Activated naive CD4-positive, alpha-beta T cell treated with anti-CD3 and anti-CD28 coated beads, Interleukin-2, amount 50 U/mL, for 24 hours (primary cell): ENCODE results near the gene RALB.

Source experiments
- H3K27ac Mint-ChIP-seq: one replicate; pipeline ENCODE4 v1.8.0; 2021; ENCODE audit warnings: mild to moderate bottlenecking, mixed read lengths
- H3K27me3 Mint-ChIP-seq: one replicate; pipeline ENCODE4 v1.8.0; 2021; ENCODE audit warnings: mixed read lengths
- H3K36me3 Mint-ChIP-seq: one replicate; pipeline ENCODE4 v1.8.0; 2021; ENCODE audit warnings: mixed read lengths
- H3K4me1 Mint-ChIP-seq: one replicate; pipeline ENCODE4 v1.8.0; 2021; ENCODE audit warnings: mixed read lengths
- H3K4me3 Mint-ChIP-seq: one replicate; pipeline ENCODE4 v1.8.0; 2021; ENCODE audit warnings: mild to moderate bottlenecking, mixed read lengths
- H3K9me3 Mint-ChIP-seq: one replicate; pipeline ENCODE4 v1.8.0; 2021; ENCODE audit warnings: mixed read lengths

Gene RALB, protein sequence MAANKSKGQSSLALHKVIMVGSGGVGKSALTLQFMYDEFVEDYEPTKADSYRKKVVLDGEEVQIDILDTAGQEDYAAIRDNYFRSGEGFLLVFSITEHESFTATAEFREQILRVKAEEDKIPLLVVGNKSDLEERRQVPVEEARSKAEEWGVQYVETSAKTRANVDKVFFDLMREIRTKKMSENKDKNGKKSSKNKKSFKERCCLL

DNA sequence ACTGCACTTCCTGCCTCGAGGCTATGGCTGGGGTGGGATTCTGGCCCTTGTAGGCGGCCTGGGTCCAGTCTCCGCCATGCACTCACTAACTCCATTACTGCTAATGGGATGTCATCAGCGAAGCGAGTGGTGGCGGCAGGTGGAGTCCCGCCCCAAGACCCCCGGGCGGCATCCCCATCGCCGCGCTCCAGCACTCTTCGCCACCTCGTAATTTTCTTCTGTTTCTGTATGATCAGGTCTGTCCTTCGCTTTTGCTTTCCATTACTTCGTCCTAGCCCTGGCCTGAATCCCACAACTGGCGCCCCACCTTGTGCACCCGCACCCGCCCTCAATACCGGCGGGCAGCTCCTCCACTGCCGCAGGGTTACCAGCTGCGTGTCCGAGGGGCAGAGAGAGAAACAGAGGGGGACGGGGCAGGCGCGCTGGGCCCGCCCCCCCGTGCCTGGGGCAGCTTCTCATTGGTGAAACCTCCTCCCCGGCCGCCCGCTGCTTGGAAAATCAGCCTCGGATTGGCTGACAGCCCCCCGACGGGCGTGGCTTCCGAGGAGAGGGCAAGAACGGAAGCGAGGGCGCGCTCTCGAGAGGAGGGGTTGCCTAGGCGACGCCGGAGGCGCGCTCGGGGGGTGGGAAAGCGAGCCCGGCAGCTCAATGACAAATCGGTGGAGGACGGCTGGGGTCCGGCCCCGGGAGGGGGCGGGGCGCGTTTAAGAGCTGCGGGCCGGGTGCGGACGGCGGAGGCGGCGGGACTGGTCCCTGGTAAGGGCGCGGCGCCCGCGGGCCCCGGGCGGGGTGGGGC lies at the start of gene RALB:
Gene RALB (plus strand): TSS at position 628 of the 796 bp plus-strand sequence. CDS start 25,813 bp downstream, outside the sequence.
- Mint-ChIP-seq H3K4me1 (peaks cover 52% of the 10 kb centered on the region), H3K4me3 (peak within 1 kb of the TSS; percentile 100), H3K36me3 (peaks cover 2% of the 10 kb centered on the region), H3K9me3 (no peaks in the 10 kb centered on the region), H3K27ac (peak within 1 kb of the TSS; percentile 95), H3K27me3 (no peaks in the 10 kb centered on the region)

DNA sequence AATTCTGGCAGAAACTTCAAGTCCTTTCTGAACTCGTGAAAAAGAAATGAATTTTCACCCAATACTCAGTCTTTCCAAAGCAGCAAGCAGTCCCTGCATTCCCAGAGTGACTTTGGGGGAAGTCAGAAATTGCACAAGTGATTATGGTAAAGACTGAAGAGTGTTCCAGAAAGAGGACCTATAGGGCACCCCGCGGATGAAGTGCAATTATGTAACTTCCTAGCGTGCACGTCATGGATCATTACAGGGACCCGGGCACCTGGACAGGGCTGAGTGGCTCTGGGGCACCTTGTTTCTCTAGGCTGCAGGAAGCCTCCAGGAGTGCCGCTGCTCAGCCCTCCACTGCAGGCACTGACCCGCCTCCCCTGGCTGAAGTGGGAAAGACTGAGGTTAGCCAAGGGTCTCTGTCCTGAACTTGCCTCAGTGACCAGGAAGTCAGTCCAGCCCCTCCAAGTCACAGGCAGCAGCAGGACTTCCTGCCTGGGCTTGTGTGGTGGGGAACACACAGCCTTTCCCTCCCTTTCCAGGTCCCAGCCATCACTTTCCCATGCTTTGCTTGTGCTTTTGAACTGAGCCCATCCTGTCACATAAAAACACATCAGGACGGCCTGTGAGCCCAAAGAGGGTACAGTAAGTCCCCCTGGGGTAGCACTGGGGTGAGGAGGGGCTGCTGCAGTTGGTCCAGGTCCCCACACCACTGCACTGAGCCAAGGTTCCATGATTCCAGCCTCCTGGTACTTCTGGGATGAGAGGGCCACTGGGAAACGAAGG lies 49.2 kb upstream of the RALB start:
- no peaks in the 10 kb centered on the region for H3K27me3 Mint-ChIP-seq
- H3K36me3 Mint-ChIP-seq, result peaks cover 2% of the 10 kb centered on the region
- no peak overlapping the region for H3K27ac Mint-ChIP-seq
- H3K4me3 Mint-ChIP-seq, result no peak overlapping the region
- no peaks in the 10 kb centered on the region for H3K4me1 Mint-ChIP-seq
- H3K9me3 Mint-ChIP-seq, result no peaks in the 10 kb centered on the region

DNA sequence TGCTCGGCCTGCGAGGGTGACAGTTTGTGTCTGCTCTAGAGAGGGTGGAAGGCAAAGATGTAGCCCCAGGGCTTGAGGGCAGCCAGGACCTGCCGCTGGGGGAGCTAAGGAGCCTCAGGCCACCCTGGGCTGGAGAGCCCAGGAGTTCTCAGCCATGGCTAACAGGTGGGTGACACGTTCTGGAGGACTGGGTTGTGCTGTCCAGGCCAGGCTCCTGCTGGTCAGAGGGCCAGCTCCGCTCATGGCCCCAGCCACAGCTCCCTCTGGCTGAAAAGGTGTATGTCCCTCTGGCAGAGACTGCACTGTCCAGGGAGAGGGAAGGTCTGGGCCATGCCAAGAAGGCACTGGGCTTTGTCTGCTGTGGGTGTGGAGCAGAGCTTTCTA lies 48.6 kb upstream of the RALB start:
- Mint-ChIP-seq H3K27ac (no peak overlapping the region), H3K4me1 (no peaks in the 10 kb centered on the region), H3K9me3 (no peaks in the 10 kb centered on the region)

DNA sequence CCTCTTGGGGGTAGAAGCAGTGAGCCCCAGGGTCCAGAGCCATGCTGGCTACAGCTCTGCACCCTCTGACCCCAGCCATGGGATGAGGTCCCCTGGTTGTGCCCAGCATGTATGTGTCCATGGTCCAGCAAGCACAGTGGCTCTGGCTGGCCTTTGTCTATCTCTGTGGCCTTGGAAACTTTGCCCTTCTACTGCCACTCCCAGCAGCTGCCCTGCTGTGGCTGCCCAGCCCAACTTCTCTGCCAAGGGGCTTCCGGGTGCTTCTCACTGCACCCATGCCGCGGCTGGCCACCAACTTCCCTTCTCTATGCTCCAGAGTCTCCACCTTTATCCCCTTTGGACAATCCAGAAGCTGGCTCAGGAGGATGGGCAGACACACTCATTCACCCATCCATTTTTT lies 48.2 kb upstream of the RALB start:
- Mint-ChIP-seq H3K4me1 (peaks cover 1% of the 10 kb centered on the region), H3K36me3 (no peaks in the 10 kb centered on the region), H3K9me3 (no peaks in the 10 kb centered on the region), H3K27ac (no peak overlapping the region), H3K27me3 (no peaks in the 10 kb centered on the region), H3K4me3 (no peak overlapping the region)

More for the DNA sequence above, 48.6 kb upstream of the RALB start:
- no peaks in the 10 kb centered on the region for H3K36me3 Mint-ChIP-seq
- H3K4me3 Mint-ChIP-seq, result no peak overlapping the region
- H3K27me3 Mint-ChIP-seq, result no peaks in the 10 kb centered on the region

DNA sequence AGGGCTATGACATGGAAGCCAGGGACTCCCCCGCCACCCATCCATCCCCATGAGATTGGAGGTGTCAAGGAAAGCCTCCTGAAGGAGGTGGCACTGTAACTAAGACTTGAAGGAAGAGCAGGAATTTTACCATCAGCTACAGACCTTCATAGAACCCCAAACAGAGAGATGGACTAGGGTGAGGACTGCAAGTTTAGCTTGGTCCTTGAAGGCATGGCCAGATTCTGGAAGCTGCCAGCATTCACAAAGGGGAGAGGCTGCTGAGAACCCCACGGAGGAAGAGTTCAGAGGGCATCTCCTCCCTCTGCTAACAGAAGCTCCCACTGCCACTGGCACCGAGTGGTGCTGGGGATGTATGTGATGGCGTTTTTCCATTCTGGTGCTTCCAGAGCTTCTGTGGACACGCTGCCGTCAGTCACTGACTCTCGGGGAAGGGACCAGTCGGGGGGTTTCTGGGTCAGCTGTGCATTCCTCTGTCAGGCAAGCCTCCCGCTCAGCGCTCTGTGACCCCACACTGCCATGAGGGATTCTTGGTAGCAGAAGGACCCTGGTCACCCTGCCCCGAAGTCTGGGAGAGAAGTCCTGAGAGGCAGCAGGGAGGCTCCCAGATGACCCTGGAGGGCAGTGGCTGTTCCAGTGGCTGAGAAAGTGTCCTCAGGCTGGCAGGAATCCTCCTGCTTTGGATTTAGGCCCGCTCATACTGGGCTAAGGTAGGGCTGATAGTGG lies 47.5 kb upstream of the RALB start:
- Mint-ChIP-seq H3K4me3 (no peak overlapping the region), H3K4me1 (peaks cover 8% of the 10 kb centered on the region), H3K9me3 (no peaks in the 10 kb centered on the region), H3K36me3 (no peaks in the 10 kb centered on the region), H3K27ac (no peak overlapping the region), H3K27me3 (no peaks in the 10 kb centered on the region)

DNA sequence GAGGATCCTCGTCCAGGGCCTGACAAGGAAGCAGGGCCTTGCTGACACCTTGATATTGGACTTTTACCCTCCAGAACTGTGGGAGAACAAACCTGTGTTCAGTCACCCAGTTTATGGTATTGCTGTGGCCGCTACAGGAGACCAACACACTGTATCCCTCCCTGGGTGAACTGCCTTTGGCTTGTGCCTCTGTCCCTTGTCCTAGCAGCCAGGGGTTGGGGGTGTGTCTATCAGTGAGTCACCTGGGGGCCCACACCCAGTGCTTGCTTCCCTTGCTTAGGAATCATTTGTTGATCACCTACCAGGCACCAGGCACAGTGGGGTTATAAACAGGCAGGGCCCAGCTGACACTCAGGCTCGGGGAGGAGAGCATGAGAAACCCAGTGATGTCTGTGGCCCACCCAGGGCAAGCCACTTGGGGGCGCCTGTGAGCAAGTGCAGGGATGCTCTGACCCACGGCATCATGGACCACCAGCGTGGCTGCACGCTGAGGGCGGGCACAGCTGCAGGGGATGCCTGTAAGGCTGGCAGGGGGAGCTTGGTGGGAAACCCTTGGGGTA lies 46.5 kb upstream of the RALB start:
- H3K4me3 Mint-ChIP-seq, result no peak overlapping the region

DNA sequence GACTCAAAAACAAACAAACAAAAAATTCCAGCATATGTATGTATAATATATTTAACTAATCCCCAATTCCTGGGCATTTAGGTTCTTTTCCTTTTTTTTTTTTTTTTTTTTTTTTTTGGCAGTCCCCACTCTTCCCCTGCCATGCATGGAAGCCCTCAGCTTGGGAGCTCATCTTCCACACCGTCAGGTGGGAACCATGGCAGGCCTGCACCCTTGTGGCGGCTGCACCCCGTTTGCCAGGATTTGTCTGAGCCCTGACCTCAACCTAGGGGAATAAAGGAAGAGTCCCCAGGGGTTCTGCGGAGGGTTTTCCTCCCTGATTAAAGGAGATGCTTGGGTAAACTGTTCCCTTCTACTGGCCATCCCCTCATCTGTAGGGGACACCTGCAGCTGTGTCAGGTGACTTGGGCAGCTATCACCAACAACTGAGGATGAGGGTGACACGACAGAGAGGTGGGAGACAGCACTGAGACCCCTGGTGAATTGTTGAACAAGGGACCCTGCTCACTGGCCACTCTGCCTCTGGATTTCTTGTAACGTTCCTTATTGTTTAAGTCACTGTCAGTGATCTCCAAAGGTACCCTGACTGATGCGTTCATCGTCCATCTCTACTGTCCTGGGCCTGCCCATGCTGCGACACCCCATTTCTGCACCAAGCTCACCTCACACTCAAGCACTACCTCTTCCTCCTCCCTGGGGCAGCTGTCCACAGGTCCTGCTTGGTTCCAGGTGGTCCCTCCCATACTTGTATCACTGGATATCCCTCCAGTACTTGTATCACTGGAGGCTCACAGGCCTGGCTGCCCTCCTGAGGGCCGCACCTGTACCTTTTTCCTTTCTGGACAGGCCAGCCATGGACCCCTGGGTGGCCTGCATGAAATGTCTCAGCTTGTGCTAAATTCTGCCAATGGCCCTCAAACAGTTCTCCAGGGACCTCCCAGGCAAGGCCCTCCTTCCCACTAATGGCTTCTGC lies 44.0 kb upstream of the RALB start:
- no peak overlapping the region for H3K27ac Mint-ChIP-seq
- H3K4me3 Mint-ChIP-seq, result no peak overlapping the region
- H3K9me3 Mint-ChIP-seq, result no peaks in the 10 kb centered on the region
- no peaks in the 10 kb centered on the region for H3K27me3 Mint-ChIP-seq
- peaks cover 9% of the 10 kb centered on the region for H3K4me1 Mint-ChIP-seq
- no peaks in the 10 kb centered on the region for H3K36me3 Mint-ChIP-seq

More for the DNA sequence above, 46.5 kb upstream of the RALB start:
- no peaks in the 10 kb centered on the region for H3K36me3 Mint-ChIP-seq
- H3K9me3 Mint-ChIP-seq, result no peaks in the 10 kb centered on the region
- no peaks in the 10 kb centered on the region for H3K27me3 Mint-ChIP-seq
- H3K4me1 Mint-ChIP-seq, result peaks cover 9% of the 10 kb centered on the region
- no peak overlapping the region for H3K27ac Mint-ChIP-seq

DNA sequence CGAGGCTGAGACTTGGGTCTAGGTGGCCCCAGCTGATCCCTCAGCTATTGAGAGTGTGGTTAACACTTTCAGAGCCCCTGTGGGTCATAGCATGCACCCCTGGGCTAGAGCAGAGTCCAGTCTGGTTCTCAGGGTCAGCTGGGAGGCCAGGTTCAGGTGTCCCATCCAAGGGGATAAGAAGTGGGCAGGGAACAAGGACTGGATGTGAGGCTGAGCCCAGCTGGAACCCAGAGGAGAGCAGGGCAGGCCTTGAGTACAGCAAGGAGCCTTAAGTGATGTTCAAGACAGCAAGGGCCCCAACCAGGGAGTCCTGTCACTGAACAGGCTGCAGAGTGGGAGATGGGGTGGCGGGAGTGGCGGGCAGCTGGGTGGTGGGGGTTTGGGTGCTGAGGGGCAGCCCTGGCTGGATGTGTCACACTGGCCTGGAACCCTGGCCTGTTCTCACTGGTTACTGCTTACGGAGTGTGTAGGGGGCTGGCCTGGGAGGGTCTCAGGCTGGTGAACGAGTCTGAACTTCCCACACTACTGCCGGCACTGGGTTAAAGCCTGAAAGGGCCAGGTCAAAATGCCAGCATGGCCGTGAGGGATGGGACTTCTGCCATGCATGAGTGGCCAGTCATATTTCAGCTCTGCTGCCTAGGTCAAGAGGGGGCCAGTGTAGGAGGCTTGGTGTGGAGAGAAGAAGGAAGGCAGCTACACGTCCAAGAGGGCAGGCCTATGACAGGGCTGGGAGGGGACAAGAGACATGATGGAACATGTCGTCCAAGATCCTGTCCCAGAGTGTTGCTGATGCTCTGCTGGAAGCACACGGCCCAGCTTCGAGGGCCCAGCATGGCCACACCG lies 43.0 kb upstream of the RALB start:
- Mint-ChIP-seq H3K4me1 (peaks cover 9% of the 10 kb centered on the region), H3K36me3 (no peaks in the 10 kb centered on the region), H3K27ac (peak overlapping the region; percentile 57), H3K27me3 (no peaks in the 10 kb centered on the region), H3K4me3 (no peak overlapping the region), H3K9me3 (no peaks in the 10 kb centered on the region)

DNA sequence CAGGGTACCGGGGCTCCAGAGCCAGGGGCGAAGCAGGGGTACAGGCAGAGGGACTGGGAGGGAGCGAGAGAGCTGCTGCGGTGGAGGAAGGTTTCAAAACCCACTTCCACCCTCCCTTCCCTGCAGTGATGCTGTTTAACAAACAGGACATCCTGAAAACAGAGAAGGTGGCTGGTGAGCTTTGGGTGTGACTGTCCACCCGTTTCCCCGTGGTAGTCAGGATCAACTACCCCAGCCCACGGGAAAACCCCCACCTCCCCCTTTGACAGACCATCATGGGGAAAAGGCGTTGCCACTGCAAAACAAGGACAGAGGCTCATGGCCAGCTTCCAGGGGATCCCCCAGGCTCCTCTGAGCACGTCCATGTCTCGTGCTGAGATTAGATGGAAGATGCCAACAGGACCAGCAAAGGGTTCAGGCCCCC lies 42.4 kb upstream of the RALB start:
- Mint-ChIP-seq H3K4me3 (no peak overlapping the region), H3K9me3 (no peaks in the 10 kb centered on the region), H3K27ac (no peak overlapping the region), H3K27me3 (no peaks in the 10 kb centered on the region), H3K36me3 (no peaks in the 10 kb centered on the region), H3K4me1 (peaks cover 9% of the 10 kb centered on the region)

DNA sequence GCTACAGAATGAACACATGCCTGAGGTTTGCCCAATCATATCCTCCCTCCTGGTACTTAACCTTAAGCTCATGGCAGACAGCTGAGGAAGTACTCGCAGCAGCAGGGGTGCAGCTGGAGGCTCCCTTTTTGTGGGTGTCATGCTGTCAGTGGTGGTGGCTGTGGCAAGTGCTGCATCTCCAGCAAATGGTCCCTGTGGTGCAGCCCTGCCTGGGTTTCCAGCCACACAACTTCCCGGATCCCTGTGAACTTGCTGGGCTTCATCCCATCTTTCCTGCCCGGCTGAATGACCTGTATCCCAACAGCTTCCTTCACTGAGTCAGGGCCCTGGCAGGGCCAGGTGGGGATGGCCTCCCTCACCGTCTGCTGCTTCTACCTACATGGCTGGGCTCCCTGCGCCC lies 34.5 kb upstream of the RALB start:
- Mint-ChIP-seq H3K36me3 (peaks cover 39% of the 10 kb centered on the region), H3K27me3 (no peaks in the 10 kb centered on the region), H3K4me3 (no peak overlapping the region)

DNA sequence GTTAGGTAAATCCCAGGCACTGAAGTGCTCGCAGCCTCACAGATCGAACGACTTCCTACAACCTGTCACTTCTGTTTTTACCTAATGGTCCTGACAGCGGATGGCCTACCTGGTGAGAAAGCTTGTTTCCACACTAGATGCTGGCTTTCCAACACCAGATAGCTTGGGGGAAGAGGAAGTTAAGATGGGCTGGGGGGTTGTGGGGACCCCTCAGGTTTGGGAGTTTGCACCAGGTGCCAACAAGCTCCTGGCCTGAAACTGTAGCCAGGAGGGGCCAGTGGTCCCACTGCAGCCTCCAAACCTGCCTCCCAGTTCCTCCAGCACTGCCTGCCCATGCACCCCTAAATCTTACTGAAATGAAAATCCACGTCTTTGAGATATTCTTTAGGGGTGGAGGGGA lies 33.4 kb upstream of the RALB start:
- Mint-ChIP-seq H3K36me3 (peaks cover 39% of the 10 kb centered on the region), H3K4me1 (peaks cover 41% of the 10 kb centered on the region), H3K9me3 (peaks cover 10% of the 10 kb centered on the region), H3K4me3 (no peak overlapping the region), H3K27me3 (no peaks in the 10 kb centered on the region), H3K27ac (no peak overlapping the region)

More for the DNA sequence above, 34.5 kb upstream of the RALB start:
- Mint-ChIP-seq H3K27ac (peak overlapping the region; percentile 4), H3K9me3 (peaks cover 10% of the 10 kb centered on the region), H3K4me1 (peaks cover 34% of the 10 kb centered on the region)

DNA sequence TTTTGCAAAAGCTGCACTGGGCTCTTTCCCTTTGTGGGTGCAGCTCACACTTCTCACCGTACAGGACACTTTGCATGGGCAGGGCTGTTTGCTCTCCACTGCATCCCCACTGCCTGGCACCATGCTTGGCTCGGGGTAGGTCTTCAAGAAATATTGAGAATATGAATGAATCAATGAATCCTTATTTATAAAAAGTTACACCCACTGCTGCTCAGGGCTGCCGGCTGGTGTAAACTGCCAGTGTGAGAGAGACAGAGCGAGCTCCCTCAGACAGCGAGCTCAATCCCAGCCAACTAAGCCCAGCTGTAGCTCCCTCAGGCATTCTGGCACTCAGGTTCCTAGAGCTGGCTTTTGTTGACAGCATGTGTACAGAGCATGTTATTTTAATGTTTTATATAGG lies 32.9 kb upstream of the RALB start:
- H3K4me1 Mint-ChIP-seq, result peaks cover 46% of the 10 kb centered on the region
- no peaks in the 10 kb centered on the region for H3K27me3 Mint-ChIP-seq
- no peak overlapping the region for H3K27ac Mint-ChIP-seq
- H3K9me3 Mint-ChIP-seq, result peaks cover 10% of the 10 kb centered on the region
- no peak overlapping the region for H3K4me3 Mint-ChIP-seq
- peaks cover 39% of the 10 kb centered on the region for H3K36me3 Mint-ChIP-seq

DNA sequence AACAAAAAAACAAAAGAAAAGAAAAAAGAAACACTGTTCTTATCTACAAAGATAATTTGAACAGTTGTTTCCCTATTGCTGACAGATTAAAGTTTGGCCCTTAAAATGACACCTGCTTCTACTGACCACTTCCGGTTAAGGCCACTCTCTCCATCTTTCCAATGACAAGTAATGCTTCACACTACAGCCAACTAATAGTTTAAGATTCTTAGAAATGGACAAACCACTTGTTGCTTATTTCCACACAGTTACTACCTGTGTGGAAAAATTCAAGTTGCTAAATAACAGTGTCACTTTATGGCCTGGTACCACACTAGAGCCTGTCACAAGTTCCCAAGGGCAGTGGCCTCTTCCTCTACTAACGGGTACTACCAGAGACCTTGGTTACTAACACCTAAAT lies 31.9 kb upstream of the RALB start:
- peaks cover 46% of the 10 kb centered on the region for H3K4me1 Mint-ChIP-seq
- H3K9me3 Mint-ChIP-seq, result peaks cover 10% of the 10 kb centered on the region
- peaks cover 39% of the 10 kb centered on the region for H3K36me3 Mint-ChIP-seq
- no peaks in the 10 kb centered on the region for H3K27me3 Mint-ChIP-seq
- H3K4me3 Mint-ChIP-seq, result peak overlapping the region; percentile 85
- H3K27ac Mint-ChIP-seq, result peak overlapping the region; percentile 31
